Measurements from ENCODE around the gene TPX2.

- no peak for TF ChIP-seq CTCF (IDR thresholded peaks at IDR 0.05; ENCODE audit: extremely low read depth in 1 of 2, insufficient read depth in 1 of 2, low read depth in 1 of 2, low read length in 2 of 2)
- TF ChIP-seq POLR2A (IDR thresholded peaks at IDR 0.05; ENCODE audit: low read depth, low read length), result no peak
- no peak for TF ChIP-seq GATA2 (IDR thresholded peaks at IDR 0.05; ENCODE audit: insufficient read depth, insufficient read length, low read depth, low read length)
- no peak for TF ChIP-seq POLR2AphosphoS5 (IDR thresholded peaks at IDR 0.05; ENCODE audit: insufficient read depth, low read depth, low read length)
Measured at GRCh38 chr20:31833931-31834521, 94.9 kb downstream of the TPX2 start.

Data from endothelial cell of umbilical vein (primary cell).